Measurements from ENCODE around the gene WFS1. TPM values are rescaled to one million over a fixed set of nuclear protein-coding genes. Genes with fewer than 3 reads are reported as not detected.

The WFS1 gene
- total RNA-seq, 6 donors from 2014 or later: 88.8 to 180 (median 105) TPM

DNA sequence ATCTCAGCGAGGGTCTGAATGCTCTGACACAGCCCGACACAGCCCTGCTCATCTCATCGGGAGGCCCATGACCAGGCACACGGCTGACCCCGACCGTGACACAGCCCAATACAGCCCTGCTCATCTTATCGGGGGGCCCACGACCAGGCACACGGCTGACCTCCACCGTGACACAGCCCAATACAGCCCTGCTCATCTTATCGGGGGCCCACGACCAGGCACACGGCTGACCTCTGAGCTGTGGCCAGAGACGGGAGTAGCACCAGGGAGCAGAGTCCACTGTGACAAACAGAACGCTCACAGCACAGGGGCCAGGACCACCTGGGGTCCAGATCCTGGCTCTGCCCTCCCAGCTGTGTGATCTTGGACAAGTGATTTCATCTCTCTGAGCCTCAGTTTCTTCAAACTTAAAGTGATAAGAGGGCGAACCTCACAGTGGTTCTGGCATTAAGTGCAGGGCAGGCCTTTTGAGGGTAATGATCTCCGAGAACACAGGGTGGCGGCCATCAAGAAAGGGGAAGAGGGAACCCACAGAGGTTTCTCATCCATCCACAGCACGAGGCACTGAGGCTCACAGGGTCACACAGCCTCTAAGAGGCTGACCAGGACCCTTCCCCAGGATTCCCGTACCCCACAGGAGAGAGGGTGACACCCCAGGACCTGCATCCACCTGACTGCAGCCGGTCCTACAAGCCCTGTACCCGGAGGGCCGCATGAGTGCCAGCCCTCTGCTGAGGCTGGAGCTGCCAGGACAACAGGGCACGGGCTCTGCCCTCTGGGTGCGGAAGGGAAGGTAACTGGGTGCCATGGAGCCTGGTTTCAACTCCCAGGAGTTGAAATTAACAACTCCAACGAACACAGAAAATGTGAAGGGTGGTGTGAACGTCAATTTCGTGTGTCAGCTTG is 60.1 kb downstream of the WFS1 start:
- peaks cover 9 to 18% (median 12%) of the 10 kb centered on the region in 4 donors for H3K4me1 ChIP-seq
- 79 to 83% methylated on average over 12 to 27 of the region's 28 CpGs for WGBS, 2 donors
- no peak for ATAC-seq (ENCODE audit: low FRiP score in 2 of 2)
- H3K4me3 ChIP-seq: no peak overlapping the region
- no peaks in the 10 kb centered on the region for H3K27me3 ChIP-seq
- no peaks in the 10 kb centered on the region for H3K36me3 ChIP-seq
- TF ChIP-seq, protein P1, sequence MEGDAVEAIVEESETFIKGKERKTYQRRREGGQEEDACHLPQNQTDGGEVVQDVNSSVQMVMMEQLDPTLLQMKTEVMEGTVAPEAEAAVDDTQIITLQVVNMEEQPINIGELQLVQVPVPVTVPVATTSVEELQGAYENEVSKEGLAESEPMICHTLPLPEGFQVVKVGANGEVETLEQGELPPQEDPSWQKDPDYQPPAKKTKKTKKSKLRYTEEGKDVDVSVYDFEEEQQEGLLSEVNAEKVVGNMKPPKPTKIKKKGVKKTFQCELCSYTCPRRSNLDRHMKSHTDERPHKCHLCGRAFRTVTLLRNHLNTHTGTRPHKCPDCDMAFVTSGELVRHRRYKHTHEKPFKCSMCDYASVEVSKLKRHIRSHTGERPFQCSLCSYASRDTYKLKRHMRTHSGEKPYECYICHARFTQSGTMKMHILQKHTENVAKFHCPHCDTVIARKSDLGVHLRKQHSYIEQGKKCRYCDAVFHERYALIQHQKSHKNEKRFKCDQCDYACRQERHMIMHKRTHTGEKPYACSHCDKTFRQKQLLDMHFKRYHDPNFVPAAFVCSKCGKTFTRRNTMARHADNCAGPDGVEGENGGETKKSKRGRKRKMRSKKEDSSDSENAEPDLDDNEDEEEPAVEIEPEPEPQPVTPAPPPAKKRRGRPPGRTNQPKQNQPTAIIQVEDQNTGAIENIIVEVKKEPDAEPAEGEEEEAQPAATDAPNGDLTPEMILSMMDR (IDR thresholded peaks at IDR 0.05): no peak
- H3K27ac ChIP-seq: no peak overlapping the region
- peak in 1 of 2 donors; percentile 58 for DNase-seq
- H3K9me3 ChIP-seq: peaks cover 0 to 5% (median 0%) of the 10 kb centered on the region in 4 donors

DNA sequence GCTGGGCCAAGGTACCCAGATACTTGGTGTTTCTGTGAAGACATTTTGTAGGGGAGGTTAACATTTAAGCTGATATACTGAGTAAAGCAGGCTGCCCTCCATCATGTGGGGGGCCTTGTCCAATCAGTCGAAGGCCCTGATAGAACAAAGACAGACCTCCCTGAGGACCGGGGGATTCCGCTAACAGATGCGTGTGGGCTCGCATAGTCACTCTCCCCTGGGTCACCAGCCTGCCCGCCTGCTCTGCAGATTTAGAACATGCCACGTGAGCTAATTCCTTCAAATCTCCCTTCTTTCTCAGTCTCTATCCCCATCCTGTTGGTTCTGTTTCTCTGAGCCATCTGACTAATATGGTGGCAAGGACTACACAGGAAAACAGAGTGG is 60.7 kb downstream of the WFS1 start:
- no peak for DNase-seq
- no peak for TF ChIP-seq POLR2AphosphoS5 (IDR thresholded peaks at IDR 0.05)
- TF ChIP-seq EP300 (IDR thresholded peaks at IDR 0.05): no peak
- no peak for TF ChIP-seq POLR2A (IDR thresholded peaks at IDR 0.05)
- TF ChIP-seq, protein P1 (IDR thresholded peaks at IDR 0.05): no peak
- H3K27me3 ChIP-seq: no peaks in the 10 kb centered on the region
- peaks cover 3 to 13% (median 8%) of the 10 kb centered on the region in 4 donors for H3K4me1 ChIP-seq
- no peak overlapping the region for H3K27ac ChIP-seq
- H3K36me3 ChIP-seq: no peaks in the 10 kb centered on the region
- 90 to 92% methylated on average over 6 to 7 of the region's 7 CpGs for WGBS, 2 donors
- ATAC-seq (ENCODE audit: low FRiP score in 2 of 2): no peak
- H3K4me3 ChIP-seq: no peak overlapping the region
- peaks cover 0 to 5% (median 0%) of the 10 kb centered on the region in 4 donors for H3K9me3 ChIP-seq

DNA sequence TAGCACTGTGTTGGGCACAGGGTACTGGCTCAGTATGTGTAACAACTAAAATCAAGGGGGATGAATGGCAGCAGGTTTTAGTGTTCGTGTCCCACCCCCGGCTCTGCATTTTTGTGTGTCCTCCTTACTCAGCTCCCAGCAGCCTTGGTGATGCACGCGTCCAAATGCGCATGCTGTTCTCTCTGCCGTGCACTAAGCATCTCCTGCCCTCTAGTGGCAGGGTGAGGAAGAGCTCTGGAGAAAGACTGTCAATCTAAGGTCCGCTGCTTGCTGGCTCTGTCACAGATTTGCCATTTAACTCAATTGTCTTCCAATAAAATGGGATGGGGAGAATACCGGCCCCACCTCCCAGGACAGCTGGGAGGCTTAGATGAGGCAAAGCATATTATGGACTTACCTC is 61.4 kb downstream of the WFS1 start:
- H3K4me1 ChIP-seq: peaks cover 0 to 7% (median 2%) of the 10 kb centered on the region in 4 donors
- no peak for ATAC-seq (ENCODE audit: low FRiP score in 2 of 2)

GRCh38 chr4:6331468-6331867 is 61.8 kb downstream of the WFS1 start:
- Histone ChIP-seq H3K9me3 (peaks cover 0 to 5% (median 0%) of the 10 kb centered on the region in 4 donors), H3K27ac (no peak overlapping the region), H3K4me3 (no peak overlapping the region), H3K27me3 (no peaks in the 10 kb centered on the region), H3K36me3 (no peaks in the 10 kb centered on the region), H3K4me1 (peaks cover 0 to 6% (median 2%) of the 10 kb centered on the region in 4 donors)
- TF ChIP-seq, protein P1 (IDR thresholded peaks at IDR 0.05): no peak
- TF ChIP-seq POLR2A (IDR thresholded peaks at IDR 0.05) (no peak), POLR2AphosphoS5 (IDR thresholded peaks at IDR 0.05) (no peak), EP300 (IDR thresholded peaks at IDR 0.05) (no peak)
- WGBS, 2 donors: 85 to 98% methylated on average over 4 to 6 of the region's 6 CpGs
- DNase-seq: no peak
- ATAC-seq (ENCODE audit: low FRiP score in 2 of 2): no peak

More for the DNA sequence above, 61.4 kb downstream of the WFS1 start:
- H3K4me3 ChIP-seq: no peak overlapping the region
- DNase-seq: no peak
- no peak for TF ChIP-seq EP300 (IDR thresholded peaks at IDR 0.05)
- TF ChIP-seq, protein P1 (IDR thresholded peaks at IDR 0.05): peak in 5 of 6 experiments; percentile 24 to 47 (median 31)
- H3K27me3 ChIP-seq: no peaks in the 10 kb centered on the region
- no peaks in the 10 kb centered on the region for H3K36me3 ChIP-seq
- WGBS, 2 donors: 84 to 89% methylated on average over 8 of the region's 8 CpGs
- H3K27ac ChIP-seq: no peak overlapping the region
- peaks cover 0 to 5% (median 0%) of the 10 kb centered on the region in 4 donors for H3K9me3 ChIP-seq

Data from upper lobe of left lung (tissue), 6 donors.